ENCODE data around the gene SLC17A1. TPM values are rescaled to one million over a fixed set of nuclear protein-coding genes. Genes with fewer than 3 reads are reported as not detected.

The SLC17A1 gene
- total and polyA plus RNA-seq, 10 of the 15 experiments (the other 5 are each of a cell fraction or from before 2014, with no cell fraction given), result not detected

- in situ Hi-C loops (cut with MboI) (no loop called here), intact Hi-C loops (cut with micrococcal nuclease; ENCODE audit: unreplicated experiment) (no loop called here)
- FAIRE-seq, result no peak
- Histone ChIP-seq H2AFZ (ENCODE audit: control insufficient read depth, low read depth, low read length) (no peak overlapping the region), H3K27ac (ENCODE audit: control insufficient read depth, insufficient read depth) (no peak overlapping the region), H3K27me3 (replicated peaks in 1 of 2; ENCODE audit: control insufficient read depth in 2 of 2, insufficient read depth in 2 of 2, low read length in 1 of 2) (peaks cover 0 to 3% of the 10 kb centered on the region in 2 experiments; a peak in 2 of 4 replicates), H3K9ac (ENCODE audit: control insufficient read depth, insufficient read depth, low read length) (no peak overlapping the region), H4K20me1 (ENCODE audit: control insufficient read depth, insufficient read depth) (no peaks in the 10 kb centered on the region), H3K79me2 (ENCODE audit: control insufficient read depth, insufficient read depth, low read length) (no peaks in the 10 kb centered on the region), H3K4me2 (ENCODE audit: control insufficient read depth, insufficient read depth) (no peak overlapping the region), H3K4me3 (no peak overlapping the region), H3K9me3 (replicated peaks; ENCODE audit: control insufficient read depth, insufficient read depth, low read length) (no peaks in the 10 kb centered on the region), H3K4me1 (ENCODE audit: control insufficient read depth, insufficient read depth, low read length) (no peaks in the 10 kb centered on the region), H3K36me3 (ENCODE audit: control insufficient read depth in 2 of 2, insufficient read depth in 2 of 2, low read length in 1 of 2) (no peaks in the 10 kb centered on the region)
- ChIA-PET CTCF (no interaction called here), SMC1A (ENCODE audit: uncharacterized antibody, unreplicated experiment) (no interaction called here), RAD21 (ENCODE audit: unreplicated experiment) (no interaction called here), POLR2A (no interaction called here)
- no TSS peak for BruUV-seq (replicated peaks)
- ATAC-seq, result no peak
- DNase-seq (ENCODE audit: low read depth, low spot score), result no peak
- WGBS (ENCODE audit: insufficient coverage, insufficient replicate concordance, low lambda C conversion rate, missing lambda C conversion rate), result 10% methylated on average over 3 of the region's 3 CpGs
- TF ChIP-seq BCLAF1 (IDR thresholded peaks at IDR 0.05), result no peak
- no peak for TF ChIP-seq IRF5 (IDR thresholded peaks at IDR 0.05; ENCODE audit: borderline replicate concordance)
- no peak for TF ChIP-seq CHD2 (IDR thresholded peaks at IDR 0.05; ENCODE audit: borderline replicate concordance, low read depth, low read length)
- no peak for TF ChIP-seq MYC (IDR thresholded peaks at IDR 0.05; ENCODE audit: insufficient read depth, insufficient read length, insufficient replicate concordance, low read length, severe bottlenecking)
- no peak for TF ChIP-seq KDM1A (IDR thresholded peaks at IDR 0.05; ENCODE audit: borderline replicate concordance)
- TF ChIP-seq EZH2 (IDR thresholded peaks at IDR 0.05; ENCODE audit: borderline replicate concordance, control insufficient read depth, low read depth, low read length), result no peak
- TF ChIP-seq SP1 (IDR thresholded peaks at IDR 0.05; ENCODE audit: low read depth, low read length), result no peak
- no peak for TF ChIP-seq BRCA1 (IDR thresholded peaks at IDR 0.05; ENCODE audit: low read depth, low read length)
- TF ChIP-seq YBX1 (IDR thresholded peaks at IDR 0.05), result no peak
Observed at GRCh38 chr6:25868436-25869183, 36.8 kb upstream of the SLC17A1 start.

Measured in GM12878 (cell line).